HG03280 (cell line): ENCODE data around the gene CCL19.
"Not testable (repeated sequence)": the region's sequence is repeated elsewhere in the genome, so short reads cannot be mapped to it uniquely, and the experiment has no call there.

ENCODE experiments used
- ATAC-seq: cut with Tn5 transposase; IDR thresholded peaks from one replicate; pipeline ENCODE4 v1.9.1; 2021; ENCODE audit warnings: mild to moderate bottlenecking, moderate library complexity; ENCODE audit not compliant: unreplicated experiment

CCL19 gene

GRCh38 chr9:34690983-34691935 lies at the start of gene CCL19:
TSS of gene CCL19 (minus strand) at chr9:34691276. CDS start at chr9:34691139, 137 bp downstream.
- ATAC-seq = no peak

- not testable (repeated sequence) for ATAC-seq
These were observed 49.1 kb upstream of the CCL19 start for GRCh38 chr9:34740176-34740575.

DNA sequence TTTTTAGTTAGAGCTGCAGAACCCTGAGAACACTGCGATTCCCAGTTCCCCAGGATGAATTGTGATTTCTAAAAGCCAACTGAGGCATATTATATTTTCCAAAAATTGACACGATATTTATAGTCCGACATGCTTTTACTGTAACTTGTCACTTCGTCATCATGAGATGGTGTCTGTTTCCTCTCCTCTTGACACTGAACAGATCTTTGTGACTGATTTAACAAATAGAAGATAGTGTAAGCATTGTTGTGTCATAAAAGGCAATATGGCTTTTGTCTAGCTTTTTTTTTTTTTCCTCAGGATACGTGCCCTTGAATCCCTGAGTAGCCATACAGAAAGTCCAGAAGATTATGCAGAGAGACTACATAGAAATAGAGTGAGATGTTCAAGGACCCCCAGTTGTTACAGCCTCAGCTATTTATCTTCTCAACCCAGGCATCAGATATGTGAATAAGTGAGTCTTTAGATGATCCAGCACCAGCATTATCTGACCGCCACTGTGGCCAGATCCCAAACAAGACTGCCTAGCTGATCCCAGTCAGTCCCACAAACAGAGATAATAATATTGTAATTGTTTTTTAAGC lies 46.7 kb upstream of the CCL19 start:
- no peak for ATAC-seq

GRCh38 chr9:34734720-34735119 lies 43.6 kb upstream of the CCL19 start:
- ATAC-seq = no peak

GRCh38 chr9:34732886-34733285 lies 41.8 kb upstream of the CCL19 start:
- no peak for ATAC-seq

DNA sequence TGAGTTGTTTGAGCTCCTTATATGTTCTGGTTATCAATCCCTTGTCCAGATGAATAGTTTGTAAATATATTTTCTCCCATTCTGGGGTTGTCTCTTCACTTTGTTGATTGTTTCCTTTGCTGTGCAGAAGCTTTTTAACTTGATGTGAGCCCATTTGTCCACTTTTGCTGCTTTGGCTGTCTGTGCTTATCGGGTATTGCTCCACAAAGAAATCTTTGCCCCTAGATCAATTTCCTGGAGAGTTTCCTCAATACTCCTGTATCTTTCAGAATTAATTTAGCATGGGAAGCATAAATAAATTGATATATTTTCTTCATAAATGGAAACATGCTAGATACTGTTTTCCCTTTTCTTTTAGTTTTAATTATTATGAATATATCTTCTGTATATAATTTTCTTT lies 41.4 kb upstream of the CCL19 start:
- no peak for ATAC-seq

GRCh38 chr9:34723141-34723540 lies 32.1 kb upstream of the CCL19 start:
- ATAC-seq = no peak

DNA sequence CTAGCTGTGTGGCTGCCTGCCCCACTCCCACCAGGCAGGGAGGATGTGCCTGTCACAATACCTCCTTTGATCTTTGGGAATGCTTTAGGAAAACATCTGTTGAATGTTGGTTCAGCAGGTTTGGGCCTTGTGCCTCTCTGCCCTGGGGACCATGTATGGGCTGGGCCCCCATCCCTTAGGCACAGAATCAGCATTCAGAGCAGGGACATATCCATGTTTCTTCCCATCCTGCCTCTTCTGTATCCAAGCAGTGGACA lies 28.6 kb upstream of the CCL19 start:
- ATAC-seq = not testable (repeated sequence)

DNA sequence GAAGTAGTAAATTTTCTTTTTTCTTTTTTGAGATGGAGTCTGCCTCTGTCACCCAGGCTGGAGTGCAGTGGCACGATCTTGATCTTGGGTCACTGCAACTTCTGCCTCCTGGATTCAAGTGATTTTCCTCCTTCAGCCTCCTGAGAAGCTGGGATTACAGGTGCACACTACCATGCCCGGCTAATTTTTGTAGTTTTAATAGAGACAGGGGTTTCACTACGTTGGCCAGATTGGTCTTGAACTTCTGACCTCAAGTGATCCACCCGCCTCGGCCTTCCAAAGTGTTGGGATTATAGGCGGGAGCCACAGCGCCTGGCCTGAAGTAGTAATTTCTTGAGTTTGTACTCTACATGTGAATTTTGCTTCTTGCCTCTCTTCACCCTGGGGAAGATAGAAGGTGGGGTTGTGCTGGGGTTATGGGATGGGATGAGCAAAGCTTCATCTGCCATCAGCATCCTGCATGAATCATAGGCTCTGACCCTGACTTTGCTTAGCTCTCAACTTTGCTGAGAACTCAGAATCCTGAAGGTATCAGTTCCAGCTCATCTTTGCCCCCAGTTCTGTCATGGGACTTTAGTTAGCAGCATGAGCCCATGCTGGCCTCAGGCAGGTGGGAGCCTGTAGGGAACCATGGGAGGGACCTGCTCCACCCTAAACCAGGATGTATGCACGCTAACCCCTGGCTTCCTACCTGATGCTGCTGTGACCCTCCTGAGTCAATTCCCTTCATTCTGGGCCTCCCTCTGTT lies 28.1 kb upstream of the CCL19 start:
- no peak for ATAC-seq

GRCh38 chr9:34717996-34718614 lies 27.0 kb upstream of the CCL19 start:
- ATAC-seq = no peak

DNA sequence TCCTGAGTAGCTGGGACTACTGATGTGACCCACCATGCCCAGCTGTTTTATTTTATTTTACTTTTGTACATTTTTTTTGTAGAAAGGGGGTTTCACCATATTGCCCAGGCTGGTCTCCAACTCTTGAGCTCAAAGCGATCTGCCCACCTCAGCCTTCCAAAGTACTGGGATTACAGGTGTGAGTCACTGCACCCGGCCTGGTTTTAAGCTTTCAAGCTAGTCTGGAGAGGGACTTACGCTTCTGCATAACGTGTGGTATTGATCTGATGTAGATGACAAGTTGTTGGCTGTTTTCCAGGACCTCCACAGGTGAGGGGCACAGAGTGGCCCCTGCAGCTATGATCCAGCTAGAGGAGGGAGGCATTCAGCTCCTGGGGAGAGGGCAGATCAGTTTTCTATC lies 25.6 kb upstream of the CCL19 start:
- ATAC-seq = no peak

GRCh38 chr9:34715639-34716215 lies 24.7 kb upstream of the CCL19 start:
- ATAC-seq = no peak

DNA sequence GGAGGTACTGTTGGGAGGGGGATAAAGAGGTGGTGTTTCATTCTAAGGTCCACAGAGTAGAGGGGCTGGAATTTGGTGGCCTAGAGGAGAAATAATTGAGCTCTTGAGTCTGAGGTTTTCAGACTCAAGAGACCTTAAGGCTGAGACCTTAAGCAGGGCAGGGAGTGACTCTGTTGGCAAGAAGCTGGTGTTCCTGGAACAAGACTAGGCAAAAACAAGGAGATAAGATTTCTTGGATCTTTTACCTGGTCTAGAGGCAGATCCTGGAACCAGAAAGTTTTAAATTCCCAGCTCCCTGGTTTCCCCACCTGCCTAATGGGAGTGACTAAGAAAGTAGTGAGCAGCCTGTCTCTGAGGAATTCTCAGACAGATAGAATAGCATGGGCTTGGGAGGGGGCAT lies 22.9 kb upstream of the CCL19 start:
- no peak for ATAC-seq

- no peak for ATAC-seq
These were observed 21.1 kb upstream of the CCL19 start for GRCh38 chr9:34712140-34712539.

DNA sequence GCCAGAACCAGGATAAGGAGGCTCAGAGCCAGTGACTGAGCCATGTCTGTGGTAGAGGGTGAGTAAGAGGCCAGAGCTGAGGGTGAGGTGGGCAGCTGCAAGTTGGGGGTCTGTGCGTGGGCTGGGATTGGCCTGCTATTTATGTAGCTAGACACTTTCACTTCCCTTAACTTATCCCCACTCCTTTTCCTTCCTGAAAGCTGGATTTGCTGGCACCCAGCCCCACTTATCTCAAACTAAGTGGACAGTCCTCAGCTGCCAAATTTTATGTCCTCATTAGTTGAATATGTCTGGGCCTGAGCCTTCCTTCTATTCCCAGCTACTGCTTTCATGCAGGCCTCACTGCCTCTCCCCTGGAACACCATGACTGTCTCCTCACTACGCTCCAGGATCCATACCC lies 18.9 kb upstream of the CCL19 start, which contains the start of gene CCL21:
Gene CCL21, minus strand, starts transcription at position 114 of the 400 bp plus-strand sequence. Its CDS starts 70 bp downstream, at position 44.
- ATAC-seq = no peak

DNA sequence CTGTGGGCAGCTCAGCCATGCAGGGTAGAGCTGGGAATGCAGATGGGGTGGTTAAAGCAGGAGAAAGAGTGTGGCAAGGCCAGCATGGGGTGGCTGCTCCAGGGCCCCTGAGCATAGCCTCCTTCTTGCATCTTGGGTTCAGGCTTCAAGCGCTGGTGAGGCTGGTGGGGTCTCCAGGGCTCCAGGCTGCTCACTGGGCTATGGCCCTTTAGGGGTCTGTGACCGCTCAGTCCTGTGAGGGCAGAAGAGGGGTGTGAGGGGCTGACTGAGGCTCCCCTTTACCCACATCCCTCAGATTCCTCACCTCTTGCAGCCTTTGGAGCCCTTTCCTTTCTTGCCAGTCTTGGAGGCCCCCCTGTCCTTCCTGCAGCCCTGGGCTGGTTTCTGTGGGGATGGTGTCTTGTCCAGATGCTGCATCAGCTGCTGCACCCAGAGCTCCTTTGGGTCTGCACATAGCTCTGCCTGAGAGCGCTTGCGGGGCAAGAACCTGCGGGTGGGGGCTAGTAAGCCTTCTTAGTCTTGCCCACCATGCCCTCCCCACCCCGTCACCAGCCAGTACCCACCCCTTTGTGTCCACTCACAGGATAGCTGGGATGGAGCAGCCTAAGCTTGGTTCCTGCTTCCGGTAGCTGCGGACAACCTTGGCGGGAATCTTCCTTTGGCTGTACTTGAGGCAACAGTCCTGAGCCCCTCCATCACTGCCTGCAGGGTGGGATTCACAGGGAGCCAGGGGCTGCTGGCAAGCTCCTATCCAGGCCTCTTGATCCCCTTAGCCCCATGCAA lies 18.3 kb upstream of the CCL19 start:
- no peak for ATAC-seq

DNA sequence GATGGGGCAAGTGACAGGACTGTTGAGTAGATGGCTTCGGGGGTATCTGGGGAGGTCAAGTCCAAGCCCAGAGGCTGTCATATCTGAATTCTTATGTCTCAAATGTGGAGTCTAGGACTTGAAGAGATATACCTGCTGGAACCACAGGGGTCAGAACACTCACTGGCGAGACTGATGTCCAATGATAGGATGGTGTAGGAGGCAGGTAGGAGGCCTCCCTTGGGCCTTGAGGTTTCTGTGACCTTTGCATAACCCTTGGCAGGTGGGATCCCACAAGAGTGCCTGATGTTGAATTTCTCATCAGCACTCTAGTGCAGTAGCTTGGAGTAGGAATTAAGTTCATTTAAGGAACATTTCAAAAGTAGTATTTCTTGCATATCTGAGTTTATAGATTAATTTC lies 16.1 kb upstream of the CCL19 start:
- ATAC-seq = no peak

- ATAC-seq = peak; percentile 79
These were observed 11.0 kb upstream of the CCL19 start for GRCh38 chr9:34701769-34702736.
